H1 (cell line): ENCODE measurements around the gene KLHL18. TPM values are rescaled to one million over a fixed set of nuclear protein-coding genes. Genes with fewer than 3 reads are reported as not detected.

Source experiments
- polyA plus RNA-seq, 7 experiments: library from polyadenylated mRNA; depleted of rRNA in 3 of 7; stranded (reverse) in 5 of 7; unstranded in 2 of 7; fragments of >200 nt in 5 of 7; fragments of 200-250 nt in 2 of 7; gene quantifications; 1 replicate in 5 of 7; 2 replicates in 1 of 7; 4 replicates in 1 of 7; pipeline versions ENCODE4 v1.2.1 to v1.2.3, GENCODE V29; 2011 to 2013; ENCODE audit warnings: missing spikeins in 2 of 7, mixed read lengths in 2 of 7
- total RNA-seq: library from RNA; stranded (reverse); fragmentation: NEBNext Ultra II Directional; extraction: Animal tissue kit (Norgen Biotek cat#: 25700); gene quantifications from 2 replicates; pipeline ENCODE4 v1.2.1, GENCODE V29; 2021
- TF ChIP-seq, protein P1 (sequence below): fragments of 300-600 bp; sonication (generic); IDR thresholded peaks from 2 replicates; pipeline ENCODE4 v1.7.1; 2012; ENCODE audit warnings: low read length, moderate library complexity, mild to moderate bottlenecking, inconsistent platforms; ENCODE audit not compliant: insufficient replicate concordance
- TF ChIP-seq, protein P2 (sequence below): IDR thresholded peaks from 2 replicates; pipeline ENCODE4 v1.6.1; 2011; ENCODE audit warnings: low read depth, mild to moderate bottlenecking, low read length; ENCODE audit not compliant: insufficient read depth

Gene KLHL18
- total and polyA plus RNA-seq, 2 of the 8 experiments (the other 6 are each of a cell fraction or from before 2014, with no cell fraction given): 19.9 to 31.7 TPM

DNA sequence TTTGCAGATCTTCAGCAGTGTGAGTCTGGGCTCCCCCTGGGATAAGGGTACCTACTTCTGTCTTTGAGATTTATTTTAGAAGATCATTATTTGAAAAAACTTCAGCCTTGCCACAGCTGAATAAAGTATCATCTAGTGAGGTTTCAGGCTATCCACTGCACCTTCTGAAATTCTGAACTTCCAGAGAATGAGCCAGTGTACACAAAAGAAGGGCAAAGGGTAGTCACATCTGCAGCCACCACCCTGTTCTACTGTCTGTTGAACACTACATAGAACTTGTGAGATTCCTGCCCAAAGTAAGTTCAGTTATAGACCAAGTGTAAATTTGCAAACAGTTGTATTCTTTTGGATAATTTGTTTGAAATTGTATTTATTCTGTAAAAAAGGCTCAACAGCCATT is 60.1 kb downstream of the KLHL18 start (continued):
- TF ChIP-seq, protein P1, sequence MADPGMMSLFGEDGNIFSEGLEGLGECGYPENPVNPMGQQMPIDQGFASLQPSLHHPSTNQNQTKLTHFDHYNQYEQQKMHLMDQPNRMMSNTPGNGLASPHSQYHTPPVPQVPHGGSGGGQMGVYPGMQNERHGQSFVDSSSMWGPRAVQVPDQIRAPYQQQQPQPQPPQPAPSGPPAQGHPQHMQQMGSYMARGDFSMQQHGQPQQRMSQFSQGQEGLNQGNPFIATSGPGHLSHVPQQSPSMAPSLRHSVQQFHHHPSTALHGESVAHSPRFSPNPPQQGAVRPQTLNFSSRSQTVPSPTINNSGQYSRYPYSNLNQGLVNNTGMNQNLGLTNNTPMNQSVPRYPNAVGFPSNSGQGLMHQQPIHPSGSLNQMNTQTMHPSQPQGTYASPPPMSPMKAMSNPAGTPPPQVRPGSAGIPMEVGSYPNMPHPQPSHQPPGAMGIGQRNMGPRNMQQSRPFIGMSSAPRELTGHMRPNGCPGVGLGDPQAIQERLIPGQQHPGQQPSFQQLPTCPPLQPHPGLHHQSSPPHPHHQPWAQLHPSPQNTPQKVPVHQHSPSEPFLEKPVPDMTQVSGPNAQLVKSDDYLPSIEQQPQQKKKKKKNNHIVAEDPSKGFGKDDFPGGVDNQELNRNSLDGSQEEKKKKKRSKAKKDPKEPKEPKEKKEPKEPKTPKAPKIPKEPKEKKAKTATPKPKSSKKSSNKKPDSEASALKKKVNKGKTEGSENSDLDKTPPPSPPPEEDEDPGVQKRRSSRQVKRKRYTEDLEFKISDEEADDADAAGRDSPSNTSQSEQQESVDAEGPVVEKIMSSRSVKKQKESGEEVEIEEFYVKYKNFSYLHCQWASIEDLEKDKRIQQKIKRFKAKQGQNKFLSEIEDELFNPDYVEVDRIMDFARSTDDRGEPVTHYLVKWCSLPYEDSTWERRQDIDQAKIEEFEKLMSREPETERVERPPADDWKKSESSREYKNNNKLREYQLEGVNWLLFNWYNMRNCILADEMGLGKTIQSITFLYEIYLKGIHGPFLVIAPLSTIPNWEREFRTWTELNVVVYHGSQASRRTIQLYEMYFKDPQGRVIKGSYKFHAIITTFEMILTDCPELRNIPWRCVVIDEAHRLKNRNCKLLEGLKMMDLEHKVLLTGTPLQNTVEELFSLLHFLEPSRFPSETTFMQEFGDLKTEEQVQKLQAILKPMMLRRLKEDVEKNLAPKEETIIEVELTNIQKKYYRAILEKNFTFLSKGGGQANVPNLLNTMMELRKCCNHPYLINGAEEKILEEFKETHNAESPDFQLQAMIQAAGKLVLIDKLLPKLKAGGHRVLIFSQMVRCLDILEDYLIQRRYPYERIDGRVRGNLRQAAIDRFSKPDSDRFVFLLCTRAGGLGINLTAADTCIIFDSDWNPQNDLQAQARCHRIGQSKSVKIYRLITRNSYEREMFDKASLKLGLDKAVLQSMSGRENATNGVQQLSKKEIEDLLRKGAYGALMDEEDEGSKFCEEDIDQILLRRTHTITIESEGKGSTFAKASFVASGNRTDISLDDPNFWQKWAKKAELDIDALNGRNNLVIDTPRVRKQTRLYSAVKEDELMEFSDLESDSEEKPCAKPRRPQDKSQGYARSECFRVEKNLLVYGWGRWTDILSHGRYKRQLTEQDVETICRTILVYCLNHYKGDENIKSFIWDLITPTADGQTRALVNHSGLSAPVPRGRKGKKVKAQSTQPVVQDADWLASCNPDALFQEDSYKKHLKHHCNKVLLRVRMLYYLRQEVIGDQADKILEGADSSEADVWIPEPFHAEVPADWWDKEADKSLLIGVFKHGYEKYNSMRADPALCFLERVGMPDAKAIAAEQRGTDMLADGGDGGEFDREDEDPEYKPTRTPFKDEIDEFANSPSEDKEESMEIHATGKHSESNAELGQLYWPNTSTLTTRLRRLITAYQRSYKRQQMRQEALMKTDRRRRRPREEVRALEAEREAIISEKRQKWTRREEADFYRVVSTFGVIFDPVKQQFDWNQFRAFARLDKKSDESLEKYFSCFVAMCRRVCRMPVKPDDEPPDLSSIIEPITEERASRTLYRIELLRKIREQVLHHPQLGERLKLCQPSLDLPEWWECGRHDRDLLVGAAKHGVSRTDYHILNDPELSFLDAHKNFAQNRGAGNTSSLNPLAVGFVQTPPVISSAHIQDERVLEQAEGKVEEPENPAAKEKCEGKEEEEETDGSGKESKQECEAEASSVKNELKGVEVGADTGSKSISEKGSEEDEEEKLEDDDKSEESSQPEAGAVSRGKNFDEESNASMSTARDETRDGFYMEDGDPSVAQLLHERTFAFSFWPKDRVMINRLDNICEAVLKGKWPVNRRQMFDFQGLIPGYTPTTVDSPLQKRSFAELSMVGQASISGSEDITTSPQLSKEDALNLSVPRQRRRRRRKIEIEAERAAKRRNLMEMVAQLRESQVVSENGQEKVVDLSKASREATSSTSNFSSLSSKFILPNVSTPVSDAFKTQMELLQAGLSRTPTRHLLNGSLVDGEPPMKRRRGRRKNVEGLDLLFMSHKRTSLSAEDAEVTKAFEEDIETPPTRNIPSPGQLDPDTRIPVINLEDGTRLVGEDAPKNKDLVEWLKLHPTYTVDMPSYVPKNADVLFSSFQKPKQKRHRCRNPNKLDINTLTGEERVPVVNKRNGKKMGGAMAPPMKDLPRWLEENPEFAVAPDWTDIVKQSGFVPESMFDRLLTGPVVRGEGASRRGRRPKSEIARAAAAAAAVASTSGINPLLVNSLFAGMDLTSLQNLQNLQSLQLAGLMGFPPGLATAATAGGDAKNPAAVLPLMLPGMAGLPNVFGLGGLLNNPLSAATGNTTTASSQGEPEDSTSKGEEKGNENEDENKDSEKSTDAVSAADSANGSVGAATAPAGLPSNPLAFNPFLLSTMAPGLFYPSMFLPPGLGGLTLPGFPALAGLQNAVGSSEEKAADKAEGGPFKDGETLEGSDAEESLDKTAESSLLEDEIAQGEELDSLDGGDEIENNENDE: no peak
- TF ChIP-seq, protein P2, sequence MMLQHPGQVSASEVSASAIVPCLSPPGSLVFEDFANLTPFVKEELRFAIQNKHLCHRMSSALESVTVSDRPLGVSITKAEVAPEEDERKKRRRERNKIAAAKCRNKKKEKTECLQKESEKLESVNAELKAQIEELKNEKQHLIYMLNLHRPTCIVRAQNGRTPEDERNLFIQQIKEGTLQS: no peak
